ENCODE measurements around the gene CD248.

CD248 gene, protein sequence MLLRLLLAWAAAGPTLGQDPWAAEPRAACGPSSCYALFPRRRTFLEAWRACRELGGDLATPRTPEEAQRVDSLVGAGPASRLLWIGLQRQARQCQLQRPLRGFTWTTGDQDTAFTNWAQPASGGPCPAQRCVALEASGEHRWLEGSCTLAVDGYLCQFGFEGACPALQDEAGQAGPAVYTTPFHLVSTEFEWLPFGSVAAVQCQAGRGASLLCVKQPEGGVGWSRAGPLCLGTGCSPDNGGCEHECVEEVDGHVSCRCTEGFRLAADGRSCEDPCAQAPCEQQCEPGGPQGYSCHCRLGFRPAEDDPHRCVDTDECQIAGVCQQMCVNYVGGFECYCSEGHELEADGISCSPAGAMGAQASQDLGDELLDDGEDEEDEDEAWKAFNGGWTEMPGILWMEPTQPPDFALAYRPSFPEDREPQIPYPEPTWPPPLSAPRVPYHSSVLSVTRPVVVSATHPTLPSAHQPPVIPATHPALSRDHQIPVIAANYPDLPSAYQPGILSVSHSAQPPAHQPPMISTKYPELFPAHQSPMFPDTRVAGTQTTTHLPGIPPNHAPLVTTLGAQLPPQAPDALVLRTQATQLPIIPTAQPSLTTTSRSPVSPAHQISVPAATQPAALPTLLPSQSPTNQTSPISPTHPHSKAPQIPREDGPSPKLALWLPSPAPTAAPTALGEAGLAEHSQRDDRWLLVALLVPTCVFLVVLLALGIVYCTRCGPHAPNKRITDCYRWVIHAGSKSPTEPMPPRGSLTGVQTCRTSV

DNA sequence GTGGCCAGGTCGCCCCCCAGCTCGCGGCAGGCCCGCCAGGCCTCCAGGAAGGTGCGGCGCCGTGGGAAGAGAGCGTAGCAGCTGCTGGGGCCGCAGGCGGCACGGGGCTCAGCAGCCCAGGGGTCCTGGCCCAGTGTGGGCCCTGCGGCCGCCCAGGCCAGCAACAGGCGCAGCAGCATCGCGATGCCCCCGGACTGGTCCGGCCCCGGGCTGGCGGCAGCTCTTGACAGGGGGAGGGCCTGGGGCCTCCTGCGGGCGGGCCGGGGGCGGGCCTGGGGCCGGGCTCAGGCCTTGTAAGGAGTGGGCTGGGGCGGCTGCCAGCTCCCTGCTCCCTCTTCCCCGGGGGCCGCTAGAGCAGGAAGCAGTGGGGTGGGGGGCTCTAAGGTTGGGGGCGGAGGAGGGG lies at the start of gene CD248:
CD248 (minus strand) TSS at position 196 of the 403 bp plus-strand sequence; CDS start at position 179, 17 bp downstream.
- TF ChIP-seq, protein P1, sequence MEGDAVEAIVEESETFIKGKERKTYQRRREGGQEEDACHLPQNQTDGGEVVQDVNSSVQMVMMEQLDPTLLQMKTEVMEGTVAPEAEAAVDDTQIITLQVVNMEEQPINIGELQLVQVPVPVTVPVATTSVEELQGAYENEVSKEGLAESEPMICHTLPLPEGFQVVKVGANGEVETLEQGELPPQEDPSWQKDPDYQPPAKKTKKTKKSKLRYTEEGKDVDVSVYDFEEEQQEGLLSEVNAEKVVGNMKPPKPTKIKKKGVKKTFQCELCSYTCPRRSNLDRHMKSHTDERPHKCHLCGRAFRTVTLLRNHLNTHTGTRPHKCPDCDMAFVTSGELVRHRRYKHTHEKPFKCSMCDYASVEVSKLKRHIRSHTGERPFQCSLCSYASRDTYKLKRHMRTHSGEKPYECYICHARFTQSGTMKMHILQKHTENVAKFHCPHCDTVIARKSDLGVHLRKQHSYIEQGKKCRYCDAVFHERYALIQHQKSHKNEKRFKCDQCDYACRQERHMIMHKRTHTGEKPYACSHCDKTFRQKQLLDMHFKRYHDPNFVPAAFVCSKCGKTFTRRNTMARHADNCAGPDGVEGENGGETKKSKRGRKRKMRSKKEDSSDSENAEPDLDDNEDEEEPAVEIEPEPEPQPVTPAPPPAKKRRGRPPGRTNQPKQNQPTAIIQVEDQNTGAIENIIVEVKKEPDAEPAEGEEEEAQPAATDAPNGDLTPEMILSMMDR (IDR thresholded peaks at IDR 0.05; ENCODE audit: control insufficient read depth, insufficient read depth, low read depth, low read length, missing control alignments) = no peak
- peak within 1 kb of the TSS; percentile 74 for H3K4me3 ChIP-seq (ENCODE audit: control insufficient read depth, low read depth, low read length)
- DNase-seq (ENCODE audit: low read depth) = no peak

DNA sequence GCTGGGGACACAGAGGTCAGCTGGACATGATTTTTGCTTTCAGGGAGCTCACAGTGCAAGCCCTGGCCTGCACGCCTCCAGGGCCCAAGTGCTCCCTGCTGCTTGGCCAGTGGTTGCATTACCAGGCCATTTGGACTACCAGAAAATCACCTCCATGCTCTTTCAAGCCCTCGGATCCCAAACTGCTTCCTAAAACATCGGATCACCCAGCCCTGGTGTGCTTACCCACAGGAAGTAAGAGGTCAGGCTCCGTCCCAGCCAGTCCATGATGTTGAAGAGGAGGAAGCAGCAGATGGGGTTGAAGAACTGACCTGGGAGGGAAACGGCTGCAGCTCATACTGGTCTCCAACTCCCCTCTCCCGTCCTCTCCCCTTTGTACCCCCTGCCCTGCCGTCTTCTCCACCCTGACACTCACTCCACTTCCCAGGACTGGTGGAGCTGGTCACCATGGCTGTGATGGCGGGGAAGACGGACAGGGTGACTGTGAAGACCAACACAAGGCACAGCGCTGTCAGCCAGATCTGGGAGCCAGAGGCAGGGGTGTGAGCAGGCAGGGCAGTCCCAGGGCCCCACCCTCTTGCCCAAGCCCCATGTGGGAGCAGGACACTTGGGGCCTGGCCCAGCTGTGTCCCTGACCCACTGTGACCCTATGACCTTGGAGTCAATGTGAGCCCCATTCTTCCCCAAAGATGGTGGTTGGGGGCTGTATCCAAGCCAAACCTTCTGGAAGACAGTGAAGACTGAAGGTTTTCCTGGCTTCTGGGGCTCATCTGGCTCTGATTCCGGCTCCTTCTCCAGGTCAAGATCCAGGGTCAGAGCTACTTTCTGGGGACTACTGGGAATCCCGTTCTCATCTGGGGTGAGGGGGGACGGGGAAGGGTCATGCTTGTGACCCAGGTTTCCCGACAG lies 49.1 kb upstream of the CD248 start:
- DNase-seq (ENCODE audit: low read depth) = no peak
- TF ChIP-seq, protein P1 (IDR thresholded peaks at IDR 0.05; ENCODE audit: control insufficient read depth, insufficient read depth, low read depth, low read length, missing control alignments) = no peak

DNA sequence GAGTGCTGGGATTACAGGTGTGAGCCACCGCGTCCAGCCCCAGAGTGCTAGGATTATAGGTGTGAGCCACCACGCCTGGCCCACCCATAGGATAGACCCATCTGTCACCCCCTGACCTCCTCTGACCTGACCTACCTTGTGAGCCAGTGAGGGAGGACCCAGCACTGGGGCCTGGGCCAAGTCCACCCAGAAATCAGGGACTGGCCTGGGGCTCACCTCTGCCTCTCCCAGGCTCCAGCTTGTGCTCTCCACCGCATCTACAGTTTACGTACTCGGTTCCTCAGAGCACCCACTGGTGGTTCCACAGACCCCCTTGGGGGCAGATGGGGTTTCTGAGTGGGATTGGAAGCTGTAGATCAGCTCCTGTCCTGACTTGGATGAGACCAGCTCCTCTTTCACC lies 48.3 kb upstream of the CD248 start:
- no peak overlapping the region for H3K4me3 ChIP-seq (ENCODE audit: control insufficient read depth, low read depth, low read length)
- TF ChIP-seq, protein P1 (IDR thresholded peaks at IDR 0.05; ENCODE audit: control insufficient read depth, insufficient read depth, low read depth, low read length, missing control alignments) = no peak
- DNase-seq (ENCODE audit: low read depth) = no peak

More for the DNA sequence above, 49.1 kb upstream of the CD248 start:
- H3K4me3 ChIP-seq (ENCODE audit: control insufficient read depth, low read depth, low read length) = no peak overlapping the region

DNA sequence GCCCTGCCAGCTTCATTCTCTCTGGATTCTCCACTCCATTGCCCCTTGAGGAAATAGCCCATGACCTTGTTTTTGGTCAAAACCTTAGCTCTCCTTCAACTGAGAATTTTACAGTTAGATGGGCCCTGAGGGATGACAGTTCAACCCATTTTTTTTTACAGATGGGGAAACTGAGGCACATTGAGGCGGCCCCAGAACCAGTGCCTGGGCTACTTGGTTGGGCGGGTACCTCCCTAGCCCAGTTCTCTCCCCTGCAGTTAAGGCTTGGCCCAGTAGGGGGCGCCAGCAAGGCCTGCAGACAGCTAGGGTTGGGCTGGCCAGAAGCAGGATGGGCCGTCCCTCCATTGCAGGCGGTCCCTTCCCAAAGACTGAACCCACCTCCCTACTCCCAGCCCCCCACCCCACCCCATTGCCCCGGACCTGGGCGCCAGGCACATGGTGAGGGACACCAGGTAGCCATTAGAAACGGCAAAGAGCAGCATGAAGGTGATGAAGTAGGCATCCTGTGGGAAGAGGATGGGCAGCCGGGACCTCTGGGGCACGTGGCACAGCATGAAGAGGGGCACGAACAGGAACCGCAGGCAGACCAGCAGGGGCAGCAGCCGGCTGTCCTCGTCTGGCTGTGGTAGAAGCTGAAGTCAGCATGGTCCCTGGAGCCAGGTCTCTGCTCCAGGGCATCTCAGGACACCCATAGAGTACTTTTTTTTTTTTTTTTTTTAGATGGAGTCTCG lies 47.1 kb upstream of the CD248 start:
- DNase-seq (ENCODE audit: low read depth) = no peak
- TF ChIP-seq, protein P1 (IDR thresholded peaks at IDR 0.05; ENCODE audit: control insufficient read depth, insufficient read depth, low read depth, low read length, missing control alignments) = peak; percentile 65
- no peak overlapping the region for H3K4me3 ChIP-seq (ENCODE audit: control insufficient read depth, low read depth, low read length)

DNA sequence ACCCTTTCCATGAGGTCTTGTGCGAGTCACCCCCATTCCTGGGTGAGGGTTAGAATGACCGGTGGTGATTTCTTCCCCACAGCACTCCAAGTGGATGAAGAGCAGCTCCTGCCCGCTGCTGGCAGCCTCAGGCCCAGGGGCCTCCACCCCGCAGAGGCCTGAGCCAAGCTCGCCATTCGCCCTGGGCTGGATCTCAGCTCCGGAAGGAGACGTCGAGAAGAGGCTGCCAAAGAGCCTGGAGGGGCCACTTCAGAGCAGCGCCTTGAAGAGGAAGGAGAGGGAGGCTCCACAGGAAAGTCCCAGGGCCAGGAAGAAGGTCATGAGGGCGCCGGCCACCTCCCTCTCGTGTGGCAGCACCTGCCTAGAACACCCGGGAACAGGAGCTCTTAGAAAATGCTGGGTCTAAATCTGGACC lies 46.4 kb upstream of the CD248 start:
- H3K4me3 ChIP-seq (ENCODE audit: control insufficient read depth, low read depth, low read length) = no peak overlapping the region
- TF ChIP-seq, protein P1 (IDR thresholded peaks at IDR 0.05; ENCODE audit: control insufficient read depth, insufficient read depth, low read depth, low read length, missing control alignments) = no peak
- DNase-seq (ENCODE audit: low read depth) = no peak

Measured in AG09309 (cell line).